HEK293T (cell line): ENCODE results near the gene SHLD1.

ENCODE experiments used
- CTCF ChIA-PET: fragments of 350-600 bp; formaldehyde crosslinking; extraction: SDS; loops from one replicate; lab custom pipeline; 2021; ENCODE audit warnings: antibody characterized with exemption, inconsistent platforms; lab: Yijun Ruan, JAX
- POLR2A ChIA-PET: fragments of 350-600 bp; formaldehyde crosslinking; extraction: SDS; loops from one replicate; lab custom pipeline; 2020; ENCODE audit warnings: antibody characterized with exemption, inconsistent platforms; lab: Yijun Ruan, JAX
- DNase-seq: peaks from one replicate; pipeline ENCODE4 v3.0.0; 2012; ENCODE audit warnings: mixed read lengths; ENCODE audit errors: extremely low spot score
- ARNT ChIP-seq: fragments of 450-650 bp; IDR thresholded peaks from 2 replicates; pipeline ENCODE4 v1.6.1; 2017; ENCODE audit warnings: mild to moderate bottlenecking
- BHLHE40 ChIP-seq: fragments of 450-650 bp; IDR thresholded peaks from 2 replicates; pipeline ENCODE4 v1.6.1; 2016; ENCODE audit warnings: mild to moderate bottlenecking, moderate library complexity, borderline replicate concordance
- CTBP1 ChIP-seq: fragments of 450-650 bp; IDR thresholded peaks from 2 replicates; pipeline ENCODE4 v1.6.1; 2016; ENCODE audit warnings: borderline replicate concordance
- ELF4 ChIP-seq: fragments of 450-650 bp; IDR thresholded peaks from 2 replicates; pipeline ENCODE4 v1.6.1; 2017; ENCODE audit warnings: antibody characterized with exemption
- FOXA1 ChIP-seq: fragments of 450-650 bp; IDR thresholded peaks from 2 replicates; pipeline ENCODE4 v1.6.1; 2016; ENCODE audit warnings: mild to moderate bottlenecking
- FOXK2 ChIP-seq: fragments of 450-650 bp; IDR thresholded peaks from 2 replicates; pipeline ENCODE4 v1.6.1; 2016; ENCODE audit warnings: mild to moderate bottlenecking
- FOXM1 ChIP-seq: fragments of 450-650 bp; IDR thresholded peaks from 2 replicates; pipeline ENCODE4 v1.6.1; 2017; ENCODE audit warnings: mild to moderate bottlenecking, borderline replicate concordance
- HDGF ChIP-seq: fragments of 450-650 bp; IDR thresholded peaks from 2 replicates; pipeline ENCODE4 v1.6.1; 2017; ENCODE audit warnings: antibody characterized with exemption, borderline replicate concordance
- L3MBTL2 ChIP-seq: fragments of 450-650 bp; conservative IDR thresholded peaks from 2 replicates; pipeline ENCODE4 v1.6.1; 2016; ENCODE audit warnings: mild to moderate bottlenecking
- LEF1 ChIP-seq: fragments of 450-650 bp; IDR thresholded peaks from 2 replicates; pipeline ENCODE4 v1.6.1; 2017; ENCODE audit warnings: mild to moderate bottlenecking, borderline replicate concordance
- PKNOX1 ChIP-seq: fragments of 450-650 bp; IDR thresholded peaks from 2 replicates; pipeline ENCODE4 v1.6.1; 2016
- SP1 ChIP-seq: fragments of 450-650 bp; IDR thresholded peaks from 2 replicates; pipeline ENCODE4 v1.6.1; 2017
- SUZ12 ChIP-seq: fragments of 450-650 bp; IDR thresholded peaks from 2 replicates; pipeline ENCODE4 v1.6.1; 2016; ENCODE audit warnings: mild to moderate bottlenecking
- TARDBP ChIP-seq: fragments of 450-650 bp; IDR thresholded peaks from 2 replicates; pipeline ENCODE4 v1.6.1; 2016
- ZNF384 ChIP-seq: fragments of 450-650 bp; IDR thresholded peaks from 2 replicates; pipeline ENCODE4 v1.6.1; 2016

SHLD1 gene

GRCh38 chr20:5910186-5910585 lies 160.0 kb downstream of the SHLD1 start:
- ChIA-PET CTCF (interaction anchor here (0.7 kb wide), 1 partner anchor 28 kb away, joined by 4 read pairs; no protein-coding TSS in a partner anchor), POLR2A (no interaction called here)
- DNase-seq, result no peak
- TF ChIP-seq SUZ12 (no peak), PKNOX1 (no peak), FOXA1 (no peak), FOXM1 (no peak), ELF4 (no peak), LEF1 (no peak), ARNT (no peak), L3MBTL2 (no peak), HDGF (no peak), BHLHE40 (no peak), CTBP1 (no peak), ZNF384 (no peak), TARDBP (no peak), FOXK2 (no peak), SP1 (no peak)

- DNase-seq, result no peak
- TF ChIP-seq SP1, result no peak
- TF ChIP-seq CTBP1, result no peak
- TF ChIP-seq TARDBP, result no peak
- ChIA-PET POLR2A (no interaction called here), CTCF (interaction anchor here (0.6 kb wide), 1 partner anchor 399 kb away, joined by 3 read pairs; no protein-coding TSS in a partner anchor)
These were observed 163.0 kb downstream of the SHLD1 start for GRCh38 chr20:5913166-5913565.
